Astrocyte of the spinal cord (primary cell): ENCODE data around the gene EXD3.

Experiments
- DNase-seq: peaks from one replicate; pipeline ENCODE4 v3.0.0; 2011; ENCODE audit warnings: low read depth, low spot score
- H3K4me3 ChIP-seq: 2 replicates; pipeline ENCODE4 v1.5.1; 2011; ENCODE audit warnings: low read depth, mild to moderate bottlenecking, low read length, moderate library complexity
- in situ Hi-C: cut with HindIII; loops from 2 replicates; pipeline ENCODE4 v1.10.0; 2017; ENCODE audit warnings: low sequenced_read_pairs
- TF ChIP-seq, protein P1 (sequence below): IDR thresholded peaks from 2 replicates; pipeline ENCODE4 v1.5.1; 2012; ENCODE audit warnings: low read depth, mild to moderate bottlenecking, low read length, inconsistent platforms

EXD3 gene

DNA sequence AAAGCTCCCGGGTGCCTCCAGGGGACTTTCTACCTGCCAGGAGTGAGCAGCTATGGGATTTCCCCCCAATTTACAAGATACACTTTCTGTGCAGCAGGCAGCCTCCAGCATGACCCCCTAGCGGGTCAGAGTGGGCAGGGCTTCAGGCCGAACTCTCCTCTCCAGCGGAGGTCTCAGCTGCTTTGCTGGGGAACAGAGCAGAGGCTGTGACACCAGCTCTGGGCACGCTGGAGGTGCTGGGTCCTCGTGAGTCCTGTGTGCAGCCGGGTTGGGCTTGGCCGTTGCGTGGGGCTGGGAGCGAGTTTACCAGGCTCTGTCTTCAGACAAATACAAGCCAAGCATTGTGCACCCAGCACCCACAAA lies 123.8 kb downstream of the EXD3 start:
- in situ Hi-C loops, result no loop called here
- H3K4me3 ChIP-seq, result no peak overlapping the region
- TF ChIP-seq, protein P1, sequence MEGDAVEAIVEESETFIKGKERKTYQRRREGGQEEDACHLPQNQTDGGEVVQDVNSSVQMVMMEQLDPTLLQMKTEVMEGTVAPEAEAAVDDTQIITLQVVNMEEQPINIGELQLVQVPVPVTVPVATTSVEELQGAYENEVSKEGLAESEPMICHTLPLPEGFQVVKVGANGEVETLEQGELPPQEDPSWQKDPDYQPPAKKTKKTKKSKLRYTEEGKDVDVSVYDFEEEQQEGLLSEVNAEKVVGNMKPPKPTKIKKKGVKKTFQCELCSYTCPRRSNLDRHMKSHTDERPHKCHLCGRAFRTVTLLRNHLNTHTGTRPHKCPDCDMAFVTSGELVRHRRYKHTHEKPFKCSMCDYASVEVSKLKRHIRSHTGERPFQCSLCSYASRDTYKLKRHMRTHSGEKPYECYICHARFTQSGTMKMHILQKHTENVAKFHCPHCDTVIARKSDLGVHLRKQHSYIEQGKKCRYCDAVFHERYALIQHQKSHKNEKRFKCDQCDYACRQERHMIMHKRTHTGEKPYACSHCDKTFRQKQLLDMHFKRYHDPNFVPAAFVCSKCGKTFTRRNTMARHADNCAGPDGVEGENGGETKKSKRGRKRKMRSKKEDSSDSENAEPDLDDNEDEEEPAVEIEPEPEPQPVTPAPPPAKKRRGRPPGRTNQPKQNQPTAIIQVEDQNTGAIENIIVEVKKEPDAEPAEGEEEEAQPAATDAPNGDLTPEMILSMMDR, result no peak
- DNase-seq, result no peak

DNA sequence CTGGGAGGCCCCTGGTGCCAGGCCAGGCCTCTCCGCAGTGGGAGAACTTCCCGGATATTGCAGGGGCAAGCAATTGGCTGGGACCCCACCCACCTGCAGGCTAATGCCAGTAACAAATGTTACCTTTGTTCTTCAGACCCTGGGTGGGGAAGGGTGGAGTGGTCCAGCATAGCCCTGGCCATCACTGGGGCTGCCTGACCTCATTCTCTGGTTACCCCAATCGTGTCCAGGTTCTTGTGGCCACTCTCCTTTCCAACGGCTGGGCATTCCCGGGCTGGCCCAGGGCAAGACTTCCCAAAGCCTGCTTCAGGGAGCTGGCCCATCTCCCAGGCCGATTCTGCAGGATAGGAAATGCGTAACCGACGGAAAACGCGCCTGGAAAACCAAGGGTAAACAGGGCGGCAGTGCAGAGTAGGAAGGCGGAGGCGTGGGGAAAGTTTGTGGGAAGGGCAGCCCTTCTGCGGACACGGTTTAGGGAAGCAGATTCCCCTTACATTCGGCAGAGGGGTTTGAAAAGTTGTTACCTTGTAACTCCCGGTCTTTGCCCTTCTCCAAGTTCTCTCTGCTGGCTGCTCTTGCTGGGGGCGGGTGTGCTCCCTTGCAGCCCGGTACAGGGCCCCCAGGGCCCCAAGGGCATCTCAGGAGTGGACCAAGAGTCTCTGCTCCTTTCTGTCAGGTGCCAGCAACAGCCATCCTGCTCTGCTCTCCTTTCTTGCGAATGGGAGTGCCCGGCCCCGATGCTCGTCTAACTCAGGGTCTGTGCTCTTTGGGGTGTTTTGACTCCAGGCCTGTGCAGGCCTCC lies 124.4 kb downstream of the EXD3 start:
- no peak for DNase-seq
- TF ChIP-seq, protein P1, result no peak
- H3K4me3 ChIP-seq, result no peak overlapping the region
- in situ Hi-C loops, result no loop called here

DNA sequence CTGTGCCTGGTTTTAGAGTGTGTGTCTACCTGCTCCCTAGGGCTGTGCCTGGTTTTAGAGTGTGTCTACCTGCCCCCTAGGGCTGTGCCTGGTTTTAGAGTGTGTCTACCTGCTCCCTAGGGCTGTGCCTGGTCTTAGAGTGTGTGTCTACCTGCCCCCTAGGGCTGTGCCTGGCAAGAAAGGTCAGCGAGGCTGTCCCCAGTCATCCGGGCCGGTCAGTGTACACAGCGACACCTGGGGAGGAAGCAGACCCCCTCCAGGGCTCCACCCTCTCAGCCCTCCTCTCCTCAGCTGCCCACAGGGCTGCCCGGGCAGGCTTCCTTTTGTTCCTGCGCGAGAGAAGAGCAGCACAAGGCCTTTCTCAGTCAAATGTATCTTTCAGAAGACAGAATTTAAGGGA lies 125.0 kb downstream of the EXD3 start:
- TF ChIP-seq, protein P1, result no peak
- in situ Hi-C loops, result no loop called here
- DNase-seq, result no peak

DNA sequence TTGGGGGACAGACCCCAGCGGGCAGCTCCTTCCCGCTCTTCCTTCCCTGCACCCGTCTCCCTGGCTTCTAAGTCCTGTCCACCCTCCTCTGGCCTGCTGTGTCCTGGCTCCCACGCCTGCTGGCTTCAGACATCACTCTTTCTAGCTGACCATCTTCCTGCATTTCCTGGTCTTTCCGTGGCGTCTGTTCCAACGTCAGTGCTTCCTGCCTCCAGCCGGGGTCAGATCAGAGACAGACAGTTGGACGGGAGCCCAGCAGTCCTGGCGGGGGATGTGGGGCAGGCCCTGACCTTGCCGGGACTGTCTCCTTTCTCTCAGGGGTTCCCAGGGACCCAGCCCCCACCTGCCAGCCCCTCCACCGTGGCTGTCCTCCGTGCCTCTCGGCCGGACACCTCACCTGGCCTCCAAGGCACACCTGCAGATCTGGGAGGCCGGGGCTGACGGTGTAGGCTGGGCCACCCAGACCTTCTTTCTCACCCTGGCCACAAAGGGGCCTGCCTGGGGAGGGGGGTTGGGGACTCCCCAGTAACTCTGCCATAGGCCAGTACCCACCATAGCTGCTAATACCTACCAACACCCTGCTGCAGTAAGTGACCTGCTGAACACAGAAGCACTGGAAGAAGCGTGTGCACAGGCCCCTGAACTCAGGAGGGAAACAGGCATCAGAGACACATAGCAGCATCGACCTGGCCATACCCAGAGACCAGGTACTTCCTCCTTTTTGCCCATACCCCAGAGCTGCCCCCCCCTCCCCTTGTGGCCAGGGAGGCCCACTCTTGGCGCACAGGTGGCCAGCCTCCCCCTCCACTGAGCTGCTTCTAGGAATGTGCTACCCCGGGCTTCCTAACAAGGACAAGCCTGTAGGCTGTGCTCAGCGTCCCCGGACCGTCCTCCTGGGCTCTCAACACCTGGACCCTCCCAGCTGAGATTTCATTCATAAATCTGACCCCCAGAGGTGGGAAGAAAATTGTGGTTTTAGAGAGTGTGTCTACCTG lies 126.0 kb downstream of the EXD3 start:
- H3K4me3 ChIP-seq, result no peak overlapping the region
- DNase-seq, result peak; percentile 56
- TF ChIP-seq, protein P1, result no peak
- in situ Hi-C loops, result no loop called here

More for the DNA sequence above, 125.0 kb downstream of the EXD3 start:
- no peak overlapping the region for H3K4me3 ChIP-seq

DNA sequence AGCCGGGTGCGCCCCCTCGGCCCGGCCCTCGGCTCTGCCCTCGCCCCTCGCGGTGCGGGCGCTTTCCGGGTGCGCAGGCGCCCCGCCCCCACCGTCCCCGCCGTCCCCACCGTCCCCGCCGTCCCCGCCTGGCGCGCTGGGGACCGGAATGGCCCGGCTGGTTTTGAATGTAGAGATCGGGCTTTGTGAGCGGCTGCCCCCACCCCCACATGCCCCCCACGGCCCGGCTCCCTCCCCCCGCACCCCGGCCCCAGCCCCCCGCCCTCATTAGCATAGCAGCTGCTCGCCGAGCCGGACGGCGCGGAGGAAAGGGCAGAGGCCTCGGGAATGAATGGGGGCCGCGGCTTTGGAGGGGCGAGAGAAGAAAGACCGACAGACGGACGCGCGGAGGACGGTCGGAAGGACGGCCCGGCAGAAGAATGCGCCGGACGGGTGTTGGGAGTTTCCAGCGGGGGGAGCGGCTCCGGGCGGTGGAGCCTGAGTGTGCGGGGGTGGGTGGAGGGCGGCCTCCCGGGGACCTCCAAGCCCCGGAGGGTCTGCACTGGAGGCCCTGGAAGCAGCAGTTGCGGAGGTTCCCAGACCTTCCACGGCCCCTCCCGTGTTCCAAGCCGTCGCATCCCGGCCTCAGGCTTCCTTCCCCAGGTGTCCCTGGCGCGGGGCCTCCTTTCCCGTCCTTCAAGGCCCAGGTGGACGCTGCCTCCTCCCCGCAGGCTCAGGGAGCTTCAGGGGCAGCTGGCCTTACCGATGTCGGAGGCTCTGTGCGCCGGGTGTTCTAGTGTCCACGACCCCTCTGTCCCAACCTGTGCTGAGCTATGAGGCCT lies 126.9 kb downstream of the EXD3 start:
- no peak overlapping the region for H3K4me3 ChIP-seq
- DNase-seq, result no peak
- TF ChIP-seq, protein P1, result no peak
- in situ Hi-C loops, result no loop called here
